CD1c-positive myeloid dendritic cell (primary cell): ENCODE data around the gene SLC35F2.
"Not testable (repeated sequence)": the region's sequence is repeated elsewhere in the genome, so short reads cannot be mapped to it uniquely, and the experiment has no call there.

Experiments used
- DNase-seq: peaks from one replicate; pipeline ENCODE4 v3.0.0-alpha.2; 2016; ENCODE audit errors: extremely low spot score

SLC35F2 gene

DNA sequence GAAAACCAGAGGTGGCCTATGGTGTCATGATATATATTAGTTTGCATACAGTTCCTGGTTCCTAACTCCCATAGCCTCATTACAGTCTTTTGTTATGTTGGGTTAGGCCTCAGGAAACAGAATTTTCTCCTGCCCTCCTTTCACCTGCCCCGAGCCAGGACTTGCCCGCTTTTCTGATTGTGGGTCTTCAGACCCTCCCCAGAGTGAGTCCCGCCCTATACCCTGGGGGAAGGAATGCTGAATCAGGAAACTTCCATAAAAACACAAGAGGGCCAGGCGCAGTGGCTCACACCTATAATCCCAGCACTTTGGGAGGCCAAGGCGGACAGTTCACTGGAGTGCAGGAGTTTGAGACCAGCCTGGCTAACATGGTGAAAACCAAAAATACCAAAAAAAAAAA, 70.9 kb downstream of the SLC35F2 start:
- no peak for DNase-seq

DNA sequence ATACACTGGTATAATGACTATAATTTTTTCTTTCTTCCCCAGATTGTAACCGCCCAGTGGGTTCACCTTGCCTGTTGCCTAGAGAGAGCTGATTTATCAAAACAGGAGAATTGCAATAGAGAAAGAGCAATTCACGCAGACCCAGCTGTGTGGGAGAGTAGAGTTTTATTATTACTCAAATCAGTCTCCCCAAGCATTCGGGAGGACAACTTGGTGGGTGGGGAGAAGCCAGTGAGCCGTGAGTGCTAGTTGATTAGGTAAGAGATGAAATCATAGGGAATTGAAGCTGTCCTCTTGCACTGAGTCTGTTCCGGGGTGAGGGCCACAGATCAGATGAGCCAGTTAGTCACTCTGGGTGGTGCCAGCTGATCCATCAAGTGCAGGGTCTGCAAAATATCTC, 73.2 kb downstream of the SLC35F2 start:
- no peak for DNase-seq

DNA sequence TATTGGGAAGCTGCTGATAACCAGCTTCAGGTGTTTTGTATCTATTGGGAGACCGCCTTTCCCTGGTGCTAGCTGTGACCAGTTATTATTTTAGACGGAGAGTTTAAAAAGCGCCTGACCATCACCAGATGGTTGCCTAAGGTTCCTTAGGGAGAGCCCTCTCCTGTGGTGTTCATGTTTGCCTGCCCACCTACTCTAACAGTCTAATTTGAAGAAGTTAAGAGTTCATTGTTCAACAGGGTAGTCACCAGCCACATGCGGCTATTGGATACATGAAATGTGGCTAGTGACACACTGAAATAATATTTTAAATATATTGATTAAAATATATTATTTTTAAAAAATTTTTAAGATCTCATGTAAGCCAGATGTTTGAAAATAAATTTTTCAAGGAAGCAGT, 75.5 kb downstream of the SLC35F2 start:
- DNase-seq: no peak

DNA sequence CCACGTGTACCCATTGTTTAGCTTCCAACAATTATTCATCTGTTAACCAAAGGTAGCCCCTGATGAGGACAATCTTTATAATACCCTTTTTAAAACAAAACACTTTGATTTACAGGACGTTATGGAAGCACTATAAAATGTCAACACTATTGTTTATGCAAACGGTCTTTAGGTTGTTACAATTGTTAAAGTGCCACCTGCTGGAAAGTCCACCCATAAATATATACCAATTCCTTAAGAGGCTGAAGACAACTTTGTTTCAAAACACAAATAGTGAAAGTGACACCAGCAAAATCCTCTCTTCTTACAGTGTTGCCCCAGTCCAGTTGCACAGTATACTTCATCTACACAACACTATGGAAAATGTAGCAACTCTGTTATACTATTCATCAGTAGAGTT, 77.8 kb downstream of the SLC35F2 start:
- no peak for DNase-seq

- no peak for DNase-seq
Measured at GRCh38 chr11:107780136-107780535, 78.5 kb downstream of the SLC35F2 start.

GRCh38 chr11:107778839-107779517, 79.6 kb downstream of the SLC35F2 start:
- DNase-seq: no peak

GRCh38 chr11:107777110-107777509, 81.5 kb downstream of the SLC35F2 start:
- no peak for DNase-seq

DNA sequence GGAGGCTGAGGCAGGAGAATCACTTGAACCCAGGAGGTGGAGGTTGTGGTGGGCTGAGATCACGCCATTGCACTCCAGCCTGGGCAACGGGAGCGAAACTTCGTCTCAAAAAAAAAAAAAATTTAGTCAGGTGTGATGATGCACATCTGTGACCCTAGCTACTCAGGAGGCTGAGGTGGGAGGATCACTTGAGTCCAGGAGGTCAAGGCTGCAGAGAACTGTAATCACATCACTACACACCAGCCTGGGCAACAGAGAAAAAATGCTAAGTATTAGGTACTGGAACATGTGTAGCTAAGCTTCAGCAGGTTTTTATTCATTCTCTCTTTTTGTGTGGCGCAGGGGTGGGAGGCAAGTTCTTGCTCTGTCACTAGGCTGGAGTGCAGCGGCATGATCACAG, 82.5 kb downstream of the SLC35F2 start:
- no peak for DNase-seq

- DNase-seq: no peak
Measured at GRCh38 chr11:107770551-107770951, 88.0 kb downstream of the SLC35F2 start.

DNA sequence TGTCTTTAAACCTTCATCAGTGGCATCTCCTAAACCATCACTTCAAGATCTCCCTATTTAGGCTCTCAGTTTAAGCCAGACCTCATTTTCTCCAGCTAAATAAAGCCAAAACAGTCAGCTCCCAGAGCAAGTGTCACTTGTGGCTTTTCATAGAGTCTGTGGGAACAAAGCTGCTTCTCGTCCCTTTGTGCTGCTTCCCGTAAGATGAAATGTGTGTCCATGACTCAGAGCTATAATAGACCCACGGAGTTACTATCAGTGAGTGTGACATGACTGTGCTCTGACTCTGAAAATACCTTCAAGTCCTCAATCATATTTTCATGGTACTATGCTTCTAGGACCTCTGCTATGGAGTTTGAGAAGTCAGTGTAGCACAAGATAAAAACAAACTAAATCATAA, 89.4 kb downstream of the SLC35F2 start:
- DNase-seq: no peak

- DNase-seq: not testable (repeated sequence)
Measured at GRCh38 chr11:107758719-107759355, 99.8 kb downstream of the SLC35F2 start.

DNA sequence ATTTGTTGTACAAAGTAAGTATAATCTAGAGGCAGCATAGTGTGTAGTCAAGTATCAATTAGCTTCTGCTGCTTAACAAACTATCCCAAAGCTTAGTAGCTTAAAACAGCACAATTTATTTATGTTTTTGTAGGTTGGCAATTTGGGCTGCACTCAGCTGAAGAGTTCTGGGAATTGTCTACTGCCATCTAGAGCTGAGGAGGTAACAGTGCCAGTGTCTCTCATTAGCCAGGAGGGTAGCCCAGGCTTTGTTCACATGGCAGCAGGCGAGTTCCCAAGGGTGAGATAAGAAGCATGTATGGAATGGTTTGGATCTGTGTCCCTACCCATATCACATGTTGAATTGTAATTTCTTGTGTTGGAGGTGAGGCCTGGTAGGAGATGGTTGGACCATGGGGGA, 100.9 kb downstream of the SLC35F2 start:
- DNase-seq: no peak

- DNase-seq: no peak
Measured at GRCh38 chr11:107756553-107756952, 102.0 kb downstream of the SLC35F2 start.

- DNase-seq: no peak
Measured at GRCh38 chr11:107752949-107753822, 105.4 kb downstream of the SLC35F2 start.

DNA sequence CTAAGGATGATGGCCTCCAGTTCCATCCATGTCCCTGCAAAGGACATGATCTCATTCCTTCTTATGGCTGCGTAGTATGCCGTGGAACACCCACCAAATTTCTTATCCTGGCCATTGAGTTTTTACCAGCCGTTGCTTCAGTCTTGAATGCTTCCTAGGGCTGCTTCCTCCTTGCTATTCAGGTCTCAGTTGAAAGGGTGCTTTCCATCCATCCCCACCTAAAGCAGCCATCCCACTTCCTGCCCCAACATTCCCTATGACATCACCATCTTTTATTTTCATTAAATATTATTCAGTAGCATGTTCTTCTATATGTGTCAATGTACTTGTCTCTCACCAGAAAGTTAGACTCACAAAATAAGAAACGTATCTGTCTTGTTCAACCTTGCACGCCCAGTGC, 106.1 kb downstream of the SLC35F2 start:
- no peak for DNase-seq

DNA sequence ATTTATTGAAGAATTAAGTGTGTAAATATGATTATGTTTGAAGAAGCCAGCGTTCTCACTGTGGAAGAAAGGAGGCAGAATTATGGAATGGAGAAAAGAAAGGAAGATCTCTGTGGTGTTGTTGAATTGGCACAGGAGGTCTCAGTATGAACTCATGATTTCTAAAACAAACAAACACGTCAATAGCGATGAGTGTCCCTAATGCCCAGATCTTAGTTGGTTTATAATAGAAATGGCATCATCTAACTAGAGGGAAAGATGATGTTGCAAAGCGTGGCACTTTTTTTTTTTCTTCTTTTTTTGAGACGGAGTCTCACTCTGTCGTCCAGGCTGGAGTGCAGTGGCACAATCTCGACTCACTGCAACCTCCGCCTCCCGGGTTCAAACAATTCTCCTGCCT, 107.5 kb downstream of the SLC35F2 start:
- no peak for DNase-seq

DNA sequence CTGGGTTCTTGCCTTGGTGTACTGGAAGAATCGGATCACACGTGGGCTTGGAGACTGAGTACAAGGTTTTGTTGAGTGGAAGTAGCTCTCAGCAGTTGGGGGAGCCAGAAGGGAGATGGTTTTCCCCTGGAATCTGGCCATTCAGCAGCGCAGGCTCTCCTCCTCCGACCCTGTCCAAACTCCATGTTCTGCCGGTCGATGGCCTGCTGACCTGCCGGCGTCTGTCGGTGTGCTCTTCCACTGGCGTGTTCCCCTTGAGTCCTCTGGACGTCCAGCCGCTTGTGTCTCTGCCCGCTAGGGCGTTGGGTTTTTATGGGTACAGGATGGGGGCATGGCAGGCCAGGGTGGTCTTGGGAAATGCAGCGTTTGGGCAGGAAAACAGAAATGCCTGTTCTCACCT, 108.3 kb downstream of the SLC35F2 start:
- no peak for DNase-seq

DNA sequence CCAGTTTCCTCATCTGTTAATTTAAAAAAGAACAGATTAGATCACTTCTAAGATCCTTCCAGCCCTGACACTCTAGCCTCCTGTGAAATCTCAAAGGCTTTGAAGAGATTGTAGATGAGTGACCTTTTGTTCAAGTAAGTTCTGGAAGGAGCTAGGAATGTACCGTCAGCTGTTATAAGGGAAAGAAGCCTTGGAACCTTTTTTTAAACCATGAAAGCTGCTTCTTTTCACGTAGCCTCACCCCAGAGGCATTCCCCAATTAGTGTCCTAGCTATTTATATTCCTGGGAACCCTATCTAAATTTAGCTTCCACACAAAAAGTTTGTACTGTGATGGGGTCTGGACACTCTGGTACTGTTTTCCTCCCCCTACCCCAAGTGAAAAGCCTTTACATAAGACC, 111.0 kb downstream of the SLC35F2 start:
- DNase-seq: no peak

DNA sequence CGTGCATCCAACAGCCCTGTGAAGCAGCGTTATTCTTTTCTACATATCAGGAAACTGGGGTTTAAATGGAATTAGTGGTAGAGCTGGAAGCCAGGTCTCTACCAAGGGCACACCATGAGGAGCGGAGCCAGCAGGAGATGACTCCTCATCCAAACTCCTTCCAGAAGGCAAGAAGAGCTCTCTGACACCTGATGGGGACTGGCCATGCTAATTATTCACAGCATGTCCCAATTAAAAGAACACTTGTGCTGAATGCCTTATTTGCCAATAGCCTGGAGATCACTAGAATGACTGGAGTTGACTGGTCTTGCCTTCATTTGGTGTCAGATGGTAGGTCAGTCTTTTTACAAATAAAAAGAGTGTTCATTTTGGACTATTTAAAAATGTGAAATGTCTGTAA, 113.9 kb downstream of the SLC35F2 start:
- no peak for DNase-seq

GRCh38 chr11:107743191-107743590, 115.4 kb downstream of the SLC35F2 start:
- no peak for DNase-seq

DNA sequence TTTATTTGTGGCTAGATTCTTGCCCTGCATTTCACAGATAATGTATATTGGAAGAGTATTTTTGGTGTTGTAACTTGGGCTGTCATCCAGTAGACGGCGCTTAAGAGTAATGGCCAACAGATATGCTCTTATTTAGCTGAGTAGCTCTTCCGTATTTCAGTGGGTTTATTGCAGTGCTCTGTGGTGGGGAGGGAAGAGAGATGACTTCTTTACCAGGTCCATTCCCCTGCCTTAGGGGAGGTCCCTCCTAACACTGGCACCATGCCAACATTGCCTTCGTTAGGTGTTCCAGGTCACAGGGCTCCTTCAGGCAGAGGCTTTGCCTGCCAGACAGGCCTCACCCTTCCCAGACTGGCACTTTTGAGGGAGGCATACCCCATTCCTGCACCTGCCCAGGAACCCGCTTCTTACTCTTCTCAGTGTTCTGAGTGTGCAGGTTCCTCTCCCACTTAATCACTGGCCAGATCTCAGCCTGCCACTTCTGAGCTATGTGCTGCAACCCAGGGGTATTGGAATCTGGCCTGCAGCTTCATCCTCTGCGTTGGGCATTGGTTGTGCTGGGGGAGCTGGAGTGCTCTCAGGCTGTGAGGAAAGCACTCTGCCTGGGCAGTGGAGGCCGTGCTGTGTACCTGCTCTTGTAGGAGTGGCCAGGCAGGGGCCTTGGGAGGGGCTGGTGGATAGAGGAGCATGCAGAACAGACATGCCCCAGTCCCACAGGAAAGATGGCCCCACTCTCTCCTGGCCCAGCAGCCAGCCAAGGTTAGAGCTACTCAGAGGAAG, 117.4 kb downstream of the SLC35F2 start:
- peak; percentile 53 for DNase-seq
